Myometrial cell (primary cell): ENCODE measurements around the gene SYNPO. TPM values are rescaled to one million over a fixed set of nuclear protein-coding genes. Genes with fewer than 3 reads are reported as not detected.

ENCODE experiments used
- total RNA-seq: library from RNA; depleted of rRNA; stranded (reverse); fragments of >200 nt; gene quantifications from 2 replicates; pipeline ENCODE4 v1.2.3, GENCODE V29; 2015

SYNPO gene
- total RNA-seq = 4.6 and 7.6 TPM in 2 replicates

DNA sequence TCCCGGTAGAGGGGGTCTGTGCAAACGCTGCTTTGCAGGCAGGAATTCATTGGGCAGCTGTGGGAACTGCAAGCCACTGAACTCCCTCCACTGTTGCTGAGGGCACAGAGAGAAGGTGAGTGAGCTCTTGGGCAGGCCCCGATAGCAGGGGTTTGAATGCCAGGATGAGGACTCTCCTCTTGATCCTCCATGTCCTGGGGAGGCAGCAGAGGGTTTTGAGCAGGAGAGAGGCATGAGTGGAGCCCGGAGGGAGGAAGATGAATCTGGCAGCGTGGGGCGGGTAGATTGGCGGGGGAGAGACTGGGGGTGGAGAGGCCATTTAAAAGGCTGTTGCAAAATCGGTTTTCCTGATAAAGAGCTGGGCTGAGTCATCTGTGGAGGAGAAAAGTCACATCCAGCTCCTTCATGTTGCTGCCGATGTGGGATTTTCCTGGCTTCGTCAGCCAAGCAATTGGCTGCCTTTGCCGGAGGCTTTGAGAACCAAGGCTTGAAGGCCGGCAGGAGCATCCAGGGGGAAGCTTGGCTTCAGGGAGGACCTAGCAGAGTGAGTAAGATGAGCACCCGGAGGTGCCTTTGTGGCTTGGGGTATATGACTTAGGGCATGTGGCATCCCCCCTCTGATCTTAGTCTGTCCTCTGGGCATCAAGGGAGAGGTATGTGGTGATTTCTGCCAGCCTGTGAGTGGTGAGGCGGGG lies at the start of gene SYNPO:
Gene SYNPO, plus strand, starts transcription at position 350 of the 695 bp plus-strand sequence. CDS start 7,616 bp downstream, outside the sequence.

DNA sequence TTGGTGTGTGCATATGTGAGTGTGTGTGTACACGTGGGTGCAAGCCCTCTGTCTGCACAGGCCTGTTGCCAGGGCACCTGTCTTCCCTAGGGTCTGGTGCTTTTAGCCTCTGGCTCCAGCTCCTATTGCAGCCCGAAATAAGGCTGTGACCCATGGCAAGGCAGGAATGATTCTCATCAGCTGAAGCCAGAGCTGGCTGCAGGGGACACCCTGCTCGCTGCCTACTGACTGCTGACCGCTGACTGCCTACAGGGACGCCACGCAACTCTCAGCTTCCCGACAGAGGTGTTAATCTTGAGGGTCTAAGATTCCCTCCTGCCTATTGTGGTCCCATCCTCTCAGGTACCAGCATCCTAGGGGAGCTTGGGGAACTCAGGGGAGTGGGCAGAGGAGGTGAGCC lies 20.6 kb downstream of the SYNPO start, which contains the start of gene MYOZ3:
Gene MYOZ3, plus strand, starts transcription at position 166 of the 400 bp plus-strand sequence. CDS start 1,691 bp downstream, outside the sequence.

GRCh38 chr5:150700594-150701377 lies 60.3 kb downstream of the SYNPO start, which contains the start of gene RBM22:
Gene RBM22, minus strand, starts transcription at chr5:150701062. Its CDS starts 77 bp downstream, at chr5:150700985.

Other genes with a start within 250 kb of the SYNPO start
- 9.9 and 10.7 TPM in 2 replicates for gene CD74, start 227.8 kb upstream of the SYNPO start, total RNA-seq
- gene RPS14, start 190.9 kb upstream of the SYNPO start, total RNA-seq = 3,357 and 3,696 TPM in 2 replicates
- gene NDST1, start 132.5 kb upstream of the SYNPO start, total RNA-seq = 49.6 and 58.3 TPM in 2 replicates
- gene MYOZ3, start 20.6 kb downstream of the SYNPO start, total RNA-seq = not detected in 2 replicates
- gene RBM22, start 60.4 kb downstream of the SYNPO start, total RNA-seq = 21.8 and 30.0 TPM in 2 replicates
- gene DCTN4, start 118.4 kb downstream of the SYNPO start, total RNA-seq = 44.4 and 55.1 TPM in 2 replicates
- gene SMIM3, start 138.1 kb downstream of the SYNPO start, total RNA-seq = 69.5 and 70.7 TPM in 2 replicates
- not detected in 2 replicates for gene IRGM, start 205.9 kb downstream of the SYNPO start, total RNA-seq